Right cardiac atrium (tissue), 5 donors: ENCODE measurements around the gene EWSR1. TPM values are rescaled to one million over a fixed set of nuclear protein-coding genes. Genes with fewer than 3 reads are reported as not detected.

Source experiments
- microRNA-seq, 2 donors: library from miRNA; unstranded; fragments of <30 nt; microRNA quantifications; one replicate each; pipeline ENCODE4 v1.2.0, GENCODE V29; 2020 to 2021
- polyA plus RNA-seq: library from polyadenylated mRNA; stranded (reverse); fragments of 200-250 nt; gene quantifications from one replicate; pipeline ENCODE4 v1.2.3, GENCODE V29; 2013
- total RNA-seq, 4 donors: library from RNA; stranded (reverse); fragmentation: NEBNext Ultra II Directional; extraction: Animal tissue kit (Norgen Biotek cat#: 25700); gene quantifications; one replicate each; pipeline ENCODE4 v1.2.1, GENCODE V29; 2021
- donor health status: healthy with polysubstance abuse.
- donor health status: DM: no; HTN: yes; CAD: no.
- donor health status: DM: no; HTN: no; CAD: no.
- donor health status: DM: no; HTN: yes; CAD: no; lungs with severe emphysema.
- donor health status: DM: yes; HTN: yes; CAD: no.

Gene EWSR1
- total and polyA plus RNA-seq, 5 donors, result 119 to 162 (median 142) TPM

Small RNA genes within 50 kb of the gene (microRNA-seq; reads per million reads assigned to microRNA genes)
- gene MIR3653, result 8.0 to 18.5 reads per million in 2 donors

Other genes starting within 250 kb of the EWSR1 start
- gene C22orf31, start 206.4 kb upstream of the EWSR1 start, total RNA-seq, result under 1 TPM in 2 of 4 donors, not detected in 2; 0.31 to 0.46 TPM
- 0.14 TPM for gene C22orf31, start 206.4 kb upstream of the EWSR1 start, polyA plus RNA-seq
- gene KREMEN1, start 195.2 kb upstream of the EWSR1 start, total RNA-seq, result 10 to 100 TPM; 53.6 to 73.0 (median 67.8) TPM
- 37.2 TPM for gene KREMEN1, start 195.2 kb upstream of the EWSR1 start, polyA plus RNA-seq
- gene EMID1, start 62.4 kb upstream of the EWSR1 start, total RNA-seq, result 1 to 10 TPM in 2 of 4 donors, under 1 TPM in 2; 0.74 to 1.6 (median 0.99) TPM
- 0.95 TPM for gene EMID1, start 62.4 kb upstream of the EWSR1 start, polyA plus RNA-seq
- gene RHBDD3, start 287 bp upstream of the EWSR1 start, total RNA-seq, result 10 to 100 TPM; 16.8 to 19.3 (median 17.8) TPM
- 20.8 TPM for gene RHBDD3, start 287 bp upstream of the EWSR1 start, polyA plus RNA-seq
- 10 to 100 TPM; 17.1 to 25.7 (median 22.6) TPM for gene GAS2L1, start 38.4 kb downstream of the EWSR1 start, total RNA-seq
- gene GAS2L1, start 38.4 kb downstream of the EWSR1 start, polyA plus RNA-seq, result 16.9 TPM
- gene RASL10A, start 47.4 kb downstream of the EWSR1 start, total RNA-seq, result 1 to 10 TPM; 1.1 to 2.9 (median 1.6) TPM
- 1.2 TPM for gene RASL10A, start 47.4 kb downstream of the EWSR1 start, polyA plus RNA-seq
- 10 to 100 TPM; 33.5 to 44.6 (median 40.3) TPM for gene AP1B1, start 120.3 kb downstream of the EWSR1 start, total RNA-seq
- 21.7 TPM for gene AP1B1, start 120.3 kb downstream of the EWSR1 start, polyA plus RNA-seq
- gene RFPL1, start 170.3 kb downstream of the EWSR1 start, total RNA-seq, result not detected
- gene RFPL1, start 170.3 kb downstream of the EWSR1 start, polyA plus RNA-seq, result not detected
- gene NEFH, start 211.9 kb downstream of the EWSR1 start, total RNA-seq, result under 1 TPM; 0.14 to 0.45 (median 0.33) TPM
- gene NEFH, start 211.9 kb downstream of the EWSR1 start, polyA plus RNA-seq, result 0.38 TPM